ENCODE measurements around the gene CALCOCO2.
A peak's percentile ranks its signal among the peaks of the same experiment; 100 is the strongest.

Gene CALCOCO2

GRCh38 chr17:48892940-48893645 lies 62.3 kb downstream of the CALCOCO2 start:
- Histone ChIP-seq H3K36me3 (replicated peaks) (peaks cover 12% of the 10 kb centered on the region), H3K4me3 (ENCODE audit: low read depth, low read length) (peak overlapping the region; percentile 100), H3K27ac (peak overlapping the region; percentile 81), H3K27me3 (replicated peaks) (no peaks in the 10 kb centered on the region)
- in situ Hi-C loops (cut with HindIII; ENCODE audit: low pct_ligation_motif_present, low sequenced_read_pairs): no loop called here
- DNase-seq: no peak
- TF ChIP-seq, protein P1, sequence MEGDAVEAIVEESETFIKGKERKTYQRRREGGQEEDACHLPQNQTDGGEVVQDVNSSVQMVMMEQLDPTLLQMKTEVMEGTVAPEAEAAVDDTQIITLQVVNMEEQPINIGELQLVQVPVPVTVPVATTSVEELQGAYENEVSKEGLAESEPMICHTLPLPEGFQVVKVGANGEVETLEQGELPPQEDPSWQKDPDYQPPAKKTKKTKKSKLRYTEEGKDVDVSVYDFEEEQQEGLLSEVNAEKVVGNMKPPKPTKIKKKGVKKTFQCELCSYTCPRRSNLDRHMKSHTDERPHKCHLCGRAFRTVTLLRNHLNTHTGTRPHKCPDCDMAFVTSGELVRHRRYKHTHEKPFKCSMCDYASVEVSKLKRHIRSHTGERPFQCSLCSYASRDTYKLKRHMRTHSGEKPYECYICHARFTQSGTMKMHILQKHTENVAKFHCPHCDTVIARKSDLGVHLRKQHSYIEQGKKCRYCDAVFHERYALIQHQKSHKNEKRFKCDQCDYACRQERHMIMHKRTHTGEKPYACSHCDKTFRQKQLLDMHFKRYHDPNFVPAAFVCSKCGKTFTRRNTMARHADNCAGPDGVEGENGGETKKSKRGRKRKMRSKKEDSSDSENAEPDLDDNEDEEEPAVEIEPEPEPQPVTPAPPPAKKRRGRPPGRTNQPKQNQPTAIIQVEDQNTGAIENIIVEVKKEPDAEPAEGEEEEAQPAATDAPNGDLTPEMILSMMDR (IDR thresholded peaks at IDR 0.05; ENCODE audit: low read depth, low read length, missing control alignments): no peak

DNA sequence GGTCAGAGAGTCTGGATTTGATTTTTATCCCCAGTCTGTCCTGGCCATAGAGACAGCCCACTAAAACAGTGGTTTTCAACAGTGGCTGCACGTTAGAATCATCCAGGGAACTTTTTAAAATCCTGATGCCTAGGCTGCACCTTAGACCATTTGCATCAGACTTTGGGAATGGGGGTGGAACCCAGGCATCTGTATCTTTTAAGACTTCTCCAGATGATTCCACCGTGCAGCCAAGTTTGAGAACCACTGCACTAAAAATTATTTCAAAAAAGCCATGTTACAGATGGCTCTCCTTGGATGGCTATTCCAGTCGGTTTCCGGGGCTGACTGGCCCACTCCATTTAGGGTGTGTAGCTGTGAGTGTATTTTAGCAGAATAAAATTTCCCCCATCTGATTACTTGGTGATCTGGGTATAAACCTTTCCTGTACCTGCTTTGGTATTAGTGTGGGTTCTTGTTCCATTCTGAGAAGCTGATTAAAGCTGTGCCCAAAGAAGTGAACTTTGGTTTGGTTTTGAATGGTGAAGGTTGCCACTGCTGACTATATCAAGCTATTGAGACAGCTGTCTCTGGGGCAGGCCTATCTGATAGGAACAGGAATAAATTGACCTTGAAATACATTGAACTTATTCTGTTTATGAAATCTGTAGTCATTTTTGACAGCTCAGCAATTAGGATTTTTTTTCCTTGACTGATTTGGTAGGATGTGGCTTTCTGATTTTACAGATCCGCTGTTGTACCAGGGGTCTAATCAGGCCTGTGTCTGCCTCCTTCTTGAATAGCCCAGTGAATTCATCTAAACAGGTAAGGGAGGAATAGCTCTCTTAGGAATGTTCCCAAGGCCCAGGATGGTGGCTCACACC lies 63.0 kb downstream of the CALCOCO2 start:
- H3K4me3 ChIP-seq (ENCODE audit: low read depth, low read length): peak overlapping the region; percentile 100

GRCh38 chr17:48894886-48895285 lies 64.1 kb downstream of the CALCOCO2 start:
- H3K36me3 ChIP-seq (replicated peaks): peaks cover 14% of the 10 kb centered on the region
- H3K27ac ChIP-seq: no peak overlapping the region
- H3K4me3 ChIP-seq (ENCODE audit: low read depth, low read length): no peak overlapping the region
- in situ Hi-C loops (cut with HindIII; ENCODE audit: low pct_ligation_motif_present, low sequenced_read_pairs): no loop called here
- TF ChIP-seq, protein P1 (IDR thresholded peaks at IDR 0.05; ENCODE audit: low read depth, low read length, missing control alignments): no peak
- DNase-seq: no peak
- H3K27me3 ChIP-seq (replicated peaks): no peaks in the 10 kb centered on the region

More for the DNA sequence above, 63.0 kb downstream of the CALCOCO2 start:
- TF ChIP-seq, protein P1 (IDR thresholded peaks at IDR 0.05; ENCODE audit: low read depth, low read length, missing control alignments): no peak
- no peaks in the 10 kb centered on the region for H3K27me3 ChIP-seq (replicated peaks)
- in situ Hi-C loops (cut with HindIII; ENCODE audit: low pct_ligation_motif_present, low sequenced_read_pairs): no loop called here
- H3K36me3 ChIP-seq (replicated peaks): peaks cover 14% of the 10 kb centered on the region
- DNase-seq: no peak
- H3K27ac ChIP-seq: no peak overlapping the region

GRCh38 chr17:48901241-48901640 lies 70.4 kb downstream of the CALCOCO2 start:
- H3K27me3 ChIP-seq (replicated peaks): no peaks in the 10 kb centered on the region
- H3K4me3 ChIP-seq (ENCODE audit: low read depth, low read length): no peak overlapping the region
- no peak for DNase-seq
- in situ Hi-C loops (cut with HindIII; ENCODE audit: low pct_ligation_motif_present, low sequenced_read_pairs): loop anchor here (25.0 kb wide), 1 partner anchor 136 kb away; no protein-coding TSS in a partner anchor
- peaks cover 3% of the 10 kb centered on the region for H3K36me3 ChIP-seq (replicated peaks)
- H3K27ac ChIP-seq: no peak overlapping the region
- TF ChIP-seq, protein P1 (IDR thresholded peaks at IDR 0.05; ENCODE audit: low read depth, low read length, missing control alignments): no peak

GRCh38 chr17:48903401-48903800 lies 72.6 kb downstream of the CALCOCO2 start:
- in situ Hi-C loops (cut with HindIII; ENCODE audit: low pct_ligation_motif_present, low sequenced_read_pairs): loop anchor here (25.0 kb wide), 1 partner anchor 134 kb away; no protein-coding TSS in a partner anchor
- H3K4me3 ChIP-seq (ENCODE audit: low read depth, low read length): no peak overlapping the region

More at GRCh38 chr17:48903401-48903800, 72.6 kb downstream of the CALCOCO2 start:
- TF ChIP-seq, protein P1 (IDR thresholded peaks at IDR 0.05; ENCODE audit: low read depth, low read length, missing control alignments): no peak
- DNase-seq: no peak
- peaks cover 2% of the 10 kb centered on the region for H3K36me3 ChIP-seq (replicated peaks)
- H3K27me3 ChIP-seq (replicated peaks): no peaks in the 10 kb centered on the region
- no peak overlapping the region for H3K27ac ChIP-seq

Measured in brain microvascular endothelial cell (primary cell).